Activated naive CD8-positive, alpha-beta T cell (primary cell): ENCODE results near the gene EXTL1.
"Not testable (repeated sequence)": the region's sequence is repeated elsewhere in the genome, so short reads cannot be mapped to it uniquely, and the experiment has no call there.

Experiments used
- H3K27ac Mint-ChIP-seq: one replicate; pipeline ENCODE4 v1.8.0; 2021; ENCODE audit warnings: mixed read lengths
- H3K27me3 Mint-ChIP-seq: one replicate; pipeline ENCODE4 v1.8.0; 2021; ENCODE audit warnings: mixed read lengths
- H3K36me3 Mint-ChIP-seq: one replicate; pipeline ENCODE4 v1.8.0; 2021; ENCODE audit warnings: mixed read lengths
- H3K4me1 Mint-ChIP-seq: one replicate; pipeline ENCODE4 v1.8.0; 2021; ENCODE audit warnings: low read depth, mixed read lengths
- H3K4me3 Mint-ChIP-seq: one replicate; pipeline ENCODE4 v1.8.0; 2021; ENCODE audit warnings: mild to moderate bottlenecking, mixed read lengths
- H3K9me3 Mint-ChIP-seq: one replicate; pipeline ENCODE4 v1.8.0; 2021; ENCODE audit warnings: low read depth, mixed read lengths

Gene EXTL1

GRCh38 chr1:26021647-26022403 lies at the start of gene EXTL1:
EXTL1 (plus strand) TSS chr1:26021775; CDS start chr1:26022647, 872 bp downstream.
- Mint-ChIP-seq H3K36me3 (no peaks in the 10 kb centered on the region), H3K27ac (no peak within 1 kb of the TSS), H3K27me3 (no peaks in the 10 kb centered on the region), H3K9me3 (no peaks in the 10 kb centered on the region), H3K4me3 (no peak within 1 kb of the TSS), H3K4me1 (peaks cover 13% of the 10 kb centered on the region)

GRCh38 chr1:25971811-25972180 lies 49.8 kb upstream of the EXTL1 start:
- Mint-ChIP-seq H3K4me1 (peaks cover 38% of the 10 kb centered on the region), H3K27ac (peak overlapping the region; percentile 94)

GRCh38 chr1:25973610-25974321 lies 47.8 kb upstream of the EXTL1 start:
- Mint-ChIP-seq H3K36me3 (peaks cover 14% of the 10 kb centered on the region), H3K27ac (peak overlapping the region; percentile 94), H3K27me3 (no peaks in the 10 kb centered on the region), H3K4me1 (peaks cover 34% of the 10 kb centered on the region), H3K4me3 (no peak overlapping the region), H3K9me3 (no peaks in the 10 kb centered on the region)

More at GRCh38 chr1:25971811-25972180, 49.8 kb upstream of the EXTL1 start:
- no peaks in the 10 kb centered on the region for H3K9me3 Mint-ChIP-seq
- no peaks in the 10 kb centered on the region for H3K27me3 Mint-ChIP-seq
- H3K4me3 Mint-ChIP-seq: peak overlapping the region; percentile 24
- H3K36me3 Mint-ChIP-seq: peaks cover 16% of the 10 kb centered on the region

- H3K27me3 Mint-ChIP-seq: no peaks in the 10 kb centered on the region
- H3K4me1 Mint-ChIP-seq: peaks cover 4% of the 10 kb centered on the region
- no peak overlapping the region for H3K27ac Mint-ChIP-seq
- H3K4me3 Mint-ChIP-seq: no peak overlapping the region
- H3K36me3 Mint-ChIP-seq: peaks cover 17% of the 10 kb centered on the region
- H3K9me3 Mint-ChIP-seq: no peaks in the 10 kb centered on the region
Measured at GRCh38 chr1:25977801-25978200, 43.8 kb upstream of the EXTL1 start.

DNA sequence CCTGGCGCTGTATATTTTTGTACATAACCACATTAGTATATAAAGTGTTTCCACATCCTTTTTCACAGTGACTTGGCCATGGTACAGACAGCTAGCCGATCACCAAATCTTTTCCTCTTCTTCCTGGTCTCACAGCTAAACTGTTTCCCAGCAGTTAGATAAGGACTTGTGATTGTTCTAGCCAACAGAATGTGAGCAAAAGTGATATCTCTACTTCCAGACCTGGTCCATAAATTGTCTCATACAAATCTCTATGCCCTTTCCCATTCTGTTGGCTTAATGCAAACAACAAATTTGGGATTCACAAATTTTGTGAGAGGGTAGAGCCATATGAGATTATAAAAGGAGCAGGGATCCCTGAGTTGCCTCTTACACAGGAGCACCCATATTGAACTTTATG lies 43.2 kb upstream of the EXTL1 start:
- no peaks in the 10 kb centered on the region for H3K9me3 Mint-ChIP-seq
- H3K4me3 Mint-ChIP-seq: no peak overlapping the region
- H3K27ac Mint-ChIP-seq: no peak overlapping the region
- peaks cover 16% of the 10 kb centered on the region for H3K36me3 Mint-ChIP-seq
- no peaks in the 10 kb centered on the region for H3K27me3 Mint-ChIP-seq
- H3K4me1 Mint-ChIP-seq: peaks cover 3% of the 10 kb centered on the region

- no peak overlapping the region for H3K27ac Mint-ChIP-seq
- H3K4me3 Mint-ChIP-seq: no peak overlapping the region
- H3K27me3 Mint-ChIP-seq: no peaks in the 10 kb centered on the region
- H3K4me1 Mint-ChIP-seq: peaks cover under 1% of the 10 kb centered on the region
- H3K9me3 Mint-ChIP-seq: no peaks in the 10 kb centered on the region
- H3K36me3 Mint-ChIP-seq: peaks cover 14% of the 10 kb centered on the region
Measured at GRCh38 chr1:25979210-25979609, 42.4 kb upstream of the EXTL1 start.

DNA sequence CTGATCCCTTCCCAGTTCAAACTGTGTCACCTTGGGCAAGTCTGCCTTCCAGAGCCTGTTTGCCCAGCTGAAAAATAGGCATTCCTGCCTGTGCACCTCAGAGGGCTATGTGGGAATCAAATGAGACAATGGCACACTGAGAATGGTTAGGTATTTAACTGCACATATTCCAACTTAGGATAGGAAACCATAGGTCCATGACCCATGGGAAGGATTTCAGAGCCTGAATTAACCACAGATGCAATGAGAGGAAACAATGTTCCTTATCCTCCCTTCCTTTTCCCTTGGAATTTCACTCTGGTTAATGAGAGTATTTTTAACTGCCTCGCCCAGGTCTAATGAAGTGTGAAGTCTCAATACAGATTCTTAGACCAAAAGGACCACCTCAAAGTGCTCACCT lies 36.4 kb upstream of the EXTL1 start:
- no peaks in the 10 kb centered on the region for H3K27me3 Mint-ChIP-seq
- peaks cover 16% of the 10 kb centered on the region for H3K36me3 Mint-ChIP-seq
- H3K27ac Mint-ChIP-seq: peak overlapping the region; percentile 1

DNA sequence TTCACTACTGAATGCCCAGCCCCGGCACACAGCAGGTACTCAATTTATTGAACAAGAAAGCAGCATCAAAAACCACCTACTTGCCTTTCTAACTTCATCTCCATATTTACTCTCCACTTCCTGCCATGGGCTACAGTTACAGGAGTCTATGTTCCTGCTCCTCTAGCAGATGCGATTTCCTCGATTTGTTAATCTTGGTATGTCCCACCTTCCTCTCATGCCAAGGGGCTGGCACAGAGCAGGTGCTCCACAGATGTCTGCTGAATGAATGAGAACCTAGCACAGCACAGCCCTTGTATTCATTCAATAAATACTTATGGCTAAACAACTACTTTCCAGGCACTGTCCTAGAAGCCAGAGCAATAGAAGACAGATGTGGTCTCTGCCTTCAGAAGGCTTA lies 35.9 kb upstream of the EXTL1 start:
- Mint-ChIP-seq H3K4me3 (no peak overlapping the region), H3K27me3 (no peaks in the 10 kb centered on the region), H3K36me3 (peaks cover 16% of the 10 kb centered on the region), H3K9me3 (no peaks in the 10 kb centered on the region), H3K27ac (peak overlapping the region; percentile 1), H3K4me1 (peaks cover 47% of the 10 kb centered on the region)

More for the DNA sequence above, 36.4 kb upstream of the EXTL1 start:
- H3K9me3 Mint-ChIP-seq: no peaks in the 10 kb centered on the region
- peaks cover 43% of the 10 kb centered on the region for H3K4me1 Mint-ChIP-seq
- no peak overlapping the region for H3K4me3 Mint-ChIP-seq

DNA sequence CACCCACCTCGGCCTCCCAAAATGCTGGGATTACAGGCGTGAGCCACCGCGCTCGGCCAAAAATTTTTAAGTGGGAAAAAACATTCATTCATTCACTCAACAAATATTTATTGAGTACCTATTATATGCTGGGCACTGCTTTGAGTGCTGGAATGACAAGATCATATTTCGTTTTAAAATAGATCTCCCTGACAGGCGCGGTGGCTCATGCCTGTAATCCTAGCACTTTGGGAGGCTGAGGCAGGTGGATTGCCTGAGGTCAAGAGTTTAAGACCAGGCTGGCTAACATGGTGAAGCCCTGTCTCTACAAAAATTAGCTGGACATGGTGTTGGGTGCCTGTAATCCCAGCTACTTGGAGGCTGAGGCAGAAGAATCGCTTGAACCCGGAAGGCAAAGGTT lies 34.8 kb upstream of the EXTL1 start:
- H3K27me3 Mint-ChIP-seq, H3K9me3 Mint-ChIP-seq, H3K27ac Mint-ChIP-seq, H3K4me3 Mint-ChIP-seq: not testable (repeated sequence)
- Mint-ChIP-seq H3K4me1 (peaks cover 55% of the 10 kb centered on the region), H3K36me3 (peaks cover 16% of the 10 kb centered on the region)

GRCh38 chr1:25987951-25988350 lies 33.6 kb upstream of the EXTL1 start:
- Mint-ChIP-seq H3K27me3 (no peaks in the 10 kb centered on the region), H3K4me3 (peak overlapping the region; percentile 89), H3K27ac (no peak overlapping the region), H3K9me3 (no peaks in the 10 kb centered on the region), H3K36me3 (peaks cover 11% of the 10 kb centered on the region), H3K4me1 (peaks cover 65% of the 10 kb centered on the region)

GRCh38 chr1:25989440-25990234 lies 31.9 kb upstream of the EXTL1 start:
- Mint-ChIP-seq H3K36me3 (peaks cover 11% of the 10 kb centered on the region), H3K4me1 (peaks cover 74% of the 10 kb centered on the region), H3K9me3 (no peaks in the 10 kb centered on the region), H3K27ac (peak overlapping the region; percentile 93), H3K27me3 (no peaks in the 10 kb centered on the region), H3K4me3 (peak overlapping the region; percentile 89)

- peak overlapping the region; percentile 93 for H3K27ac Mint-ChIP-seq
- H3K4me1 Mint-ChIP-seq: peaks cover 72% of the 10 kb centered on the region
- peaks cover 11% of the 10 kb centered on the region for H3K36me3 Mint-ChIP-seq
Measured at GRCh38 chr1:25990251-25990650, 31.3 kb upstream of the EXTL1 start.

DNA sequence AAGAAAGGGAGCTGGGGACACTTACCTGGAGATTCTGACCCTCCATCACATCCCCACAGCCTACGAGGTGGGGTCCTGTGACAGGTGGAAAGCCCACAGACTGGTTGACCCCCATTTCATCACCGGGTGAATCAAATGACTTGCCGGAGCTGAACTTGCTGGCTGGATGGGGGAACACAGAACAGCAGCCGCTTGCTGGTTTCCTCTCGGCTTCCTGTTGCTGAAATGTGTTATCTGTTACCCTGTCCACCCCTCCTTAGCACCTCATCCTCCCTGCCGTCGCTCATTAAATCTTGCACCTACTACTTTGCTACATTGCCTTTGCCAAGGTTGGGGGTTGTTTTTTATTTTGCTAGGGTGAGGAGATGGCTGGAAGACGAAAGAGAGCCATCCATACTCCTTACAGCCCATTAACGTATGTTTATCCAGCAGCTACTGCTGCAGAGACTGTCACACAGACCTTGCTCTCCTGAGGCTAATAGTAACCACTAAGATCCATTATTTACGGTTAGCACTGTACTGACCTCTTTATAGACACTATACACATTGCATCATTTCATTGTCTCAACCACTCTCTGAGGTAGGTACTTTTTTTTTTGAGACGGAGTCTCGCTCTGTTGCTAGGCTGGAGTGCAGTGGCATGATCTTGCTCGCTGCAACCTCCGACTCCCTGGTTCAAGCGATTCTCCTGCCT lies 30.7 kb upstream of the EXTL1 start:
- H3K27me3 Mint-ChIP-seq: no peaks in the 10 kb centered on the region
- no peaks in the 10 kb centered on the region for H3K9me3 Mint-ChIP-seq
- peak overlapping the region; percentile 93 for H3K27ac Mint-ChIP-seq
- peaks cover 66% of the 10 kb centered on the region for H3K4me1 Mint-ChIP-seq
- H3K36me3 Mint-ChIP-seq: peaks cover 9% of the 10 kb centered on the region
- H3K4me3 Mint-ChIP-seq: peak overlapping the region; percentile 89

More at GRCh38 chr1:25990251-25990650, 31.3 kb upstream of the EXTL1 start:
- Mint-ChIP-seq H3K4me3 (peak overlapping the region; percentile 89), H3K9me3 (no peaks in the 10 kb centered on the region), H3K27me3 (no peaks in the 10 kb centered on the region)

DNA sequence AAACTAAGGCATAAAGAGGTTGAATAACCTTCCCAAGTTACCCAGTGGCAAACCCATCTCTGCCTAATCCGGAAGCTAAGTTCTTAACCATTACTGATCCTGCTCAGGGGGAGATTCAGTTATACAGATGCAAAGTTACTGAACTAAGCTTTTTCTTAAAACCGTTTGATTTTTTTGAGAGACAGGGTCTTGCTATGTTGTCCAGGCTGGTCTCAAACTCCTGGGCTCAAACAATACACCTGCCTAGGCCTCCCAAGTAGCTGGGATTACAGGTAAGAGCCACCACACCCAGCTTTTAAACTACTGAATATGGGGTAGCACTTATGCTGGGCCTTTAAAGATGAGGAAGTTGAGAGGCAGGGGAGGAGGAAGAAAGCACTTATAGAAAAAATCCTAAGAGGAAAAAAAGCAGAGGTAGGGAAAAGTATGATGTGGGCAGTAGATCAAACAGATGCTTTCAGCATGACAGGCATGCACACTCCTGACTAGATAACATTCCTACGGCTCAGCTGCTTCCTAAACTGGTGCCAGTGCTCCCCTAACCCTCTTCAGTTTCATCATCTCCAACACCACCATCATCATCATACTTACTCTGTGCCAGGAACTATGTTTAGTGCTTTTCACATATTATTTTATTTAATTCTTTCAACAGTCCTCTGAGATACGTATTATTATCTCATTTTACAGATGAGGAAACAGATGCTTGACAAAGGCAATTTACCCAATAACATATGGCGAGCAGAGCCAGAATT lies 29.5 kb upstream of the EXTL1 start:
- peaks cover 5% of the 10 kb centered on the region for H3K36me3 Mint-ChIP-seq
- H3K27ac Mint-ChIP-seq: peak overlapping the region; percentile 28
- peak overlapping the region; percentile 3 for H3K4me3 Mint-ChIP-seq
- no peaks in the 10 kb centered on the region for H3K9me3 Mint-ChIP-seq
- H3K4me1 Mint-ChIP-seq: peaks cover 68% of the 10 kb centered on the region
- H3K27me3 Mint-ChIP-seq: no peaks in the 10 kb centered on the region
